ENCODE data around the gene B4GALNT3.

DNA sequence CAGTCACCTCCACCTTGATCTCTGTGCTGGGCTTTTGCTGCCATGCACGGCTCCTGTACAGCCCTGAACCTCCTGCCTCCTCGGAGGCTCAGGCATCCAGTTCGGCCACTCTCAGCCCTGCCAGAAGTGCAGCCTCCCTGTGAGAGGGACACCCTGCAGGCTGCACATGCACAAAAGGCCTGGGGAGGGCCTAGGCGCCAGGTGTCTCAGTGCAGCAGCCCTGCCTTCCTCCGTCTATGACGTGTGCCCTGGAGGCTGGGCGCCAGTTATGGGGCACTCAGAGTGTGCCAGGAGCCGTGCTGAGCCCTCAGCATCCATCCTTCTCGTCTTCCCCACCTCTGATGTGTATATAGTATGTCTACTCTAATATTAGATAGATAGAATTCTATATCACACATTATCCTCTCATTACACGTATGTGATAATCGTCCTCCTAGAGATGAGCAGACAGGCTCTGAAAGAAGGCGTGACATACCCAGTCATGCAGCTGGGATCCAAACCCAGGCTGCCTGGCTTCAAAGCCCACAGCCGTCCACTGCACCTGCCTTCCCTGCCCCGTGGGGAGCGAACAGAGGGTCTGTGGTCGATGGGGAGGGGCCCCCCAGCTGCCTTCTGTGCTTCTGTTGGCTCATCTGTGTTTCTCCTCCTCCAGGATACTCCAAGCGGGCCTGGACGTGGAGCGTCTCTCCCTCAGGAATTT, 101.1 kb downstream of the B4GALNT3 start:
- TF ChIP-seq, protein P1, sequence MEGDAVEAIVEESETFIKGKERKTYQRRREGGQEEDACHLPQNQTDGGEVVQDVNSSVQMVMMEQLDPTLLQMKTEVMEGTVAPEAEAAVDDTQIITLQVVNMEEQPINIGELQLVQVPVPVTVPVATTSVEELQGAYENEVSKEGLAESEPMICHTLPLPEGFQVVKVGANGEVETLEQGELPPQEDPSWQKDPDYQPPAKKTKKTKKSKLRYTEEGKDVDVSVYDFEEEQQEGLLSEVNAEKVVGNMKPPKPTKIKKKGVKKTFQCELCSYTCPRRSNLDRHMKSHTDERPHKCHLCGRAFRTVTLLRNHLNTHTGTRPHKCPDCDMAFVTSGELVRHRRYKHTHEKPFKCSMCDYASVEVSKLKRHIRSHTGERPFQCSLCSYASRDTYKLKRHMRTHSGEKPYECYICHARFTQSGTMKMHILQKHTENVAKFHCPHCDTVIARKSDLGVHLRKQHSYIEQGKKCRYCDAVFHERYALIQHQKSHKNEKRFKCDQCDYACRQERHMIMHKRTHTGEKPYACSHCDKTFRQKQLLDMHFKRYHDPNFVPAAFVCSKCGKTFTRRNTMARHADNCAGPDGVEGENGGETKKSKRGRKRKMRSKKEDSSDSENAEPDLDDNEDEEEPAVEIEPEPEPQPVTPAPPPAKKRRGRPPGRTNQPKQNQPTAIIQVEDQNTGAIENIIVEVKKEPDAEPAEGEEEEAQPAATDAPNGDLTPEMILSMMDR (IDR thresholded peaks at IDR 0.05) = no peak
- no peak for TF ChIP-seq POLR2AphosphoS5 (IDR thresholded peaks at IDR 0.05; ENCODE audit: low read depth, low read length)
